Activated T-cell treated with anti-CD3 and anti-CD28 coated beads, Interleukin-2, amount 50 U/mL, for 48 hours (primary cell): ENCODE results near the gene EML6.

Source experiments
- DNase-seq, 2 experiments: peaks; one replicate each; pipeline ENCODE4 v3.0.0-alpha.2; 2020

The EML6 gene

DNA sequence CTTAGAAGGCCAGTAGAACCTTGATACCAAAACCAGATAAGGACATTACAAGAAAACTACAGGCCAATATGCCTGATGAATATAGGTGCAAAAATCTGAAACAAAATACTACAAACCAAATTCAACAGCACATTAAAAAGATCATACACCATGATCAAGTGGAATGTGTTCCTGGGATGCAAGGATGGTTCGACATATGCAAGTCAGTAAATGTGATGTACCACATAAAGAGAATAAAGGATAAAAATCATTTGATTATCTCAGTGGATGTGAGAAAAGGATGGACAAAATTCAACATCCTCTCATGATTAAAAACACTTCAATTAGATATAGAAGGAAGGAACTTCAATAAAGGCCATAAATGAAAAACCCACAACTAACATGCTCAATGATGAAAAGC lies 197.2 kb downstream of the EML6 start:
- no peak for DNase-seq

GRCh38 chr2:54924121-54924520 lies 200.7 kb downstream of the EML6 start:
- DNase-seq, result no peak

- no peak for DNase-seq
Observed at GRCh38 chr2:54925022-54925421, 201.6 kb downstream of the EML6 start.

DNA sequence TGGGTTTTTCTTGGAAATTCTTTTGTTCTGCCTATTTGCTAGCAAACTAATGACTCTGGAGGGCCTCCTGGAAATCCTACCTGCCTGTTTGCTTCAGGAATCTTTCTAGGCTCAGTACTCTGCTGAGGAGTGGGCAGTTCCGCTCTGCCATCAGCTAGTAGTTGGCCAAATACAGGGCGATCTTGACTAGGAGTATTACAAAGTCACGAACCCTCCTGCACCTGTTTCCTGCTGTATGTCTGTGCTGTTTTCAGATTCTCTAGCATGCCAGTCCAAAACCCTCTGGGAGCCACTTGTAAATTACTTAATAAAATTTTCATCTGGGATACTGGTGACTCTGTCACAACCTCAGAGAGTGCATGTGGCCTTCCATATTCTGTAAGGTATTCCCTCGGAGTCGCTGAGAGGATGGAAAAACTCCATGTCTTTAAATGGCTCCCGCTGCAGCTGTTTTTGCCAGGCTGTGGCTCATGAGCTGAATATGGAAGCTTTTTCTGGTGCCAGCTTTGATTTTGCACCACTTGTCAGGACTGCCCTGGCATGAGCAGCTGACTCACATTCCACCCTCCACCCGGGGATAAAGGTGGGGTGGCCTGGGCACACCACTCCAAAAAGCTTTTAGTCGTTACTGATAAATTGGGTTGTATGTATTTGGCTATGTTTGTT lies 203.8 kb downstream of the EML6 start:
- no peak for DNase-seq

DNA sequence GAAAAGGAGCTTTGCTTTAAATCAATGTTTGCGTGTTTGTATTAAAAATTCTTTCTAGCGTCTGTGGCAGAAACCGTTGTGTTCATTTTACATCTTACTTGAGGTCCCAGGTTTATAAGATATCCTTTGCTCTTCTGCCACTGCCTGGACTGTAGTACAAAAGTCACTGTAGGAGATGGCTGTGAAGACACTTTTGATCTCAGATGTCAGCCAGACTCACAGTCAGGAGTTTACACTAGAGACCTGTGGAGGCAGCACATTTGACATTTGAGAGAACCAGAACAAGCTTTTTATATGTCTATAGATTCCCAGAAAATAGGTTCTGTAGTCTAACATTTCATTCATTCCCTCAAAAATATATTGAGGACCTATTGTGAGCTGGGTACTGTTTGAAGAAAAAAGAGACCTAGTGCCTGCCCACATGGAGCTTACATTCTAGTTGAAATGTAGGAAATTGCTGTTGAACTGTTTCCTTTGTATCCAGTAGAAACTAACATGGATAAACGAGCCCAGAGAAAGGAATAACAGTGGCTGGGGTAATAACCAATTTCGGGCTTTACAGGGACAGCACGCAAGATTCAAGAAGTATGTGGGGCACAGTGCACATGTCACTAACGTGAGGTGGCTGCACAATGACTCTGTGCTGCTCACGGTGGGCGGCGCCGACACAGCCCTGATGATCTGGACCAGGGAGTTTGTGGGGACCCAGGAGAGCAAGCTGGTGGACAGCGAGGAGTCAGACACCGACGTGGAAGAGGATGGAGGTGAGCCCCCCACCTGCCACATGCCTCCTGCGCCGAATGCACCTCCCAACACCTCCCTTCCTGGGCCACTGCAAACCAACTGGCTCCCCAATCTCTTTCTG lies 204.5 kb downstream of the EML6 start:
- DNase-seq, result no peak

DNA sequence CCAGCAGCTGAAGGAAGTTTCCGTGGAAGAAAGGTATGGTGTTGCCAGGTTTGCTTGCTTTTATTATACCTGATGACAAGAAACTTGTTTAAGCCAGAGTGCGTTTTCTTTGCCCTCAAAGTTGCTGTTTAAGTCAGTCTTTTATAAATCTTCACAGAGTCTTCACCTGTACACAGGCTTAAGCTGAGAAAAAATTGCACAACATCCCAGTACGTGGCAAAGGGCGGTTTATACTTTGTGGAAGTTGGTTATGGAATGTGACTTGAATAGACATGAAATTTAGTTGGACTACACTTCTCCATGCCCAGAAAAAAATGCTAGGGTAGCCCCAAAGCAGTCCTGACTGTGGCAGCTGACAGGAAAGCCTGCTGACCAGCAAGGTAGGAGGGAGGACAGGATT lies 205.3 kb downstream of the EML6 start:
- DNase-seq, result no peak

DNA sequence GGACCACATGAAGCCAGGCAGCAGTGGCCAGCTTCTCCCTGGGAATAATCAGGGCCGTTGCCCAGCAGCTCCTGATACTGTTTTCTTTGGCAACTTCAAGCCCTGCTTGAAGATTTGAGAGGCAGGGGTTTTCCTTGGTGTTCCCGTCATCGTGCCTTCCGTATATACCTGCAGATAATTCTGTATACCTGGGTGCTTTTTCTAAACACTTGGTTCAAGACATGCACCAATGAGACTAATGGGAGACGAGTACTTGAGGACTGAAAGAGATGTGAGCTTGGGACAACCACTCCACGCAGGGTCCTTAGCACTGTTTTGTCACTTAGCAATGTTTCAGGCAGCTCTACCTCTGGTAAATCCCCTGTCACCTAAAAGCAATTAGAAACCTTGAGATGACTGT lies 208.0 kb downstream of the EML6 start:
- DNase-seq, result no peak

- no peak for DNase-seq
Observed at GRCh38 chr2:54935389-54935788, 211.9 kb downstream of the EML6 start.

- DNase-seq, result no peak
Observed at GRCh38 chr2:54936766-54937165, 213.3 kb downstream of the EML6 start.

GRCh38 chr2:54939446-54940118 lies 216.1 kb downstream of the EML6 start:
- no peak for DNase-seq

DNA sequence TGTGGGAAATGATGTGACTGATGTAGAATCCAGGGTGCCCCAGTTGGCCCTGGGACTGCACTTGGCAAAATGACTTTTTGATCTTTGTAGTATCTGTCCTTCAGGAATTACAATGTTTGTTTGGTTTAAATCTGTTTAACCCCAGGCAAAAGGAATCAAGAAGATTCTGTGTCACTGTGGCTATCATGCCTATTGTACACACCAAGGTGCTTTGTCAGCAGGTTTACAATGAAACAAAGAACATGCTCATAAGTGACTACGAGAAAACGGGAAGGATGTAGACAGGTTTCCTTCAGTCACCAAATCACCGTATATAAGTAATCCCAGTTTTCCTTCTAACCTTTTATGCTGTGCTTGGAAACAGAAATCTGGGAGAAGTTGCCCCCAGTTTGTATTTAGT lies 217.3 kb downstream of the EML6 start:
- DNase-seq, result no peak

DNA sequence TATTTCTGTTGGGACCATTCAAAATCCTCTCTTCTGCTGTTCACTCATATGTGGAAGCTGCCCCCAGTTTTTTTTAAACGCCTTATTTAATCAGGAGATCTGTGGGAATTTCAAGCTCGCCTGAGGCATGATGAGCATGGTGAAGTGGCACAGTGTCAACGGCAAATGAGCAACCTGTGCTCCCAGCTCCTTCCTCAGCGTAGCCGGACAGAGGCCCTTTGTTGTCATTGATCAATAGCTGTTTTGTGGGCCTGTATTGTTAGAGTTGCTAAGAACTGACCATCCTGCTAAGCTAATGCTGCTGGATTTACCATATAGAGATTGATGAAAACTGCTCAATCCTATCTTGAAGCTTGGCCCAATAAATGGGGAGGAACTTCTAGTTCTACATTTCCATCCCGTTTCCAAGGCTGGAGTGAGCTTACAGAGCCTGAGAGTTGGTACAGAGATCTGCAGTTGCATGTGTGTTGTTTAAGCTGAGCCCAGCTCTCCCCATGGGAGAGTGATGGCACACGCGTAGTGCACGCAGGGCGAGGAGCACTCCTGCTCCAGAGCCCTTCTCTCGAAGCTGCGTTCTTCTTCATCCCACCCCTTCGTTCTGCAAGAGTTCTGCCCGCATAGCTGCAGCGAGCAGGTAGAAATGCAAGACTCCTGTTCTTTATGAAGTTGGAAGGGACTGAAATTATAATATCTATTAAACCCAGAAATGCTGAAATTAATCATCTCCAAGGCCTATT lies 218.0 kb downstream of the EML6 start:
- no peak for DNase-seq

GRCh38 chr2:54942373-54942772 lies 218.9 kb downstream of the EML6 start:
- peak in 1 of 2 experiments; percentile 28 for DNase-seq

DNA sequence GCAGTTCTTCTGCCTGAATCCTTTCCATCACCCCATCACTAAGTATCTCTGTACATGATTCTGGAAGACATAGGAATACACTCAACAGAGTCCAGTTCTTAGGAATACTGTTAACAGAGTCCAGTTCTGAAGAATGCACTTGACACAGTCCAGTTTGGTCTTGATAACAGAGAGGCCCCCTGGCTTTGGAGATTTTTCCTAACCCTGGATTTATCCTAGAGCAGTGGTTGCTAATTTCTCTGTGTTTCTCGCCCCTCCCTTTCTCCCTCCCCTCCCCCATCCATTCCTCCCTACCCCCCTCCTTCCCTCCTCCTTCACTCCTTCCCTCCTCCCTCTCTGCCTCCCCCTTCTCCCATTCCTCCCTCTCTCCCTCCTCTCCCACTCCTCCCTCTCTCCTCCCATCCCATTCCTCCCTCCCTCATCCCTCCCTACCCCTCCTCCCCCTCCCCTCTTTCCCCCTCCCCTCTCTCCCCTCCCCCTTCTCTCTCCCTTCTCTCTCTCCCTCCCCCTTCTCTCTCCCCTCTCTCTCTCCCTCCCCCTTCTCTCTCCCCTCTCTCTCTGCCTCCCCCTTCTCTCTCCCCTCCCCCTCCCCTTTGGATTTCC lies 221.4 kb downstream of the EML6 start:
- no peak for DNase-seq

- DNase-seq, result peak; percentile 48 to 49
Observed at GRCh38 chr2:54945391-54946219, 222.1 kb downstream of the EML6 start.

DNA sequence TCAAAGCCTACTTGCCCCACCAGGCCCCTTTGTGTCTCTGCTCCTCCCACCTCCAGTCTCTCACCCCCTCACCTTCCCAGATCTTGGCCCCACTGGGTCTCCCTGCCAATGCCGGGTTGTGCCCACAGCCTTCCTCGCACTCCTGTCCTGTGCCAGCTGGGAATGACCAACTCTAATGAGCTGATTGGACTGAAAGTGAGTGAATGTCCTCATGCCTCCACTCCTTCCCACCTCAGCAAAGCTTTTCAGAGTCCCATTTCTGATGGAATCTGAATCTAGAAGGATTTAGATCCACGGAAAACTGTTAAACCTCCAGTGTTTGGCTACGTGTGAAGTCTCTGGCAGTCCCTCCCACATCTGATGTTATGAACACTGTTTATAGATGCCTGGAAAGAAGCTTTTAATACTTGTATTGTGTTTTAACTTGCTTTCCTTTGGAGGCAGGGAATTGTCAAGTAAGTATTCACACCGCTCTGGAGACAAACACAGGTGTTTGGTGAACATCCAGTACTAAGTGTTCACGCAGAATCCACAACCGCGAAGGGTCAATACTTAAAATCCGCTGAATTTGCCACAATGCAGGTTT lies 222.9 kb downstream of the EML6 start:
- DNase-seq, result no peak

DNA sequence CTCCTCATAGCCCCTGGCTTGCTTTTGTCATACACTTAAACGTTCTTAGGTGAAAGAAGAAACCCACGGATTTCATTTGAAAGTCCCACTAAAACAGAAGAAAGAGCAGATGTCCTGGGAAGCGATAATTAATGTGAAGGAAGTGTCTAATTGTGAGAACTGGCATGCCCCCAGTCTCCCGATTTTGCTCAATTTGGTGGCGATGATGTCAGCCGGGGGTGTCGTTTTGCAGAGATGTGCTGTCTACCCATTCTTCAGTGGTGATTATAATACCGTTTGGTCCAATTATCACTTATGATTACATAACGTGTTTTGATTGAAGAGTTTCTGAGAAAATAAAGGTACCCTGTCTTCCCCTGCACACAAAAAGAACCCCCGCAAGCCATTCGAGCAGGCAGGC lies 223.7 kb downstream of the EML6 start:
- DNase-seq, result no peak

DNA sequence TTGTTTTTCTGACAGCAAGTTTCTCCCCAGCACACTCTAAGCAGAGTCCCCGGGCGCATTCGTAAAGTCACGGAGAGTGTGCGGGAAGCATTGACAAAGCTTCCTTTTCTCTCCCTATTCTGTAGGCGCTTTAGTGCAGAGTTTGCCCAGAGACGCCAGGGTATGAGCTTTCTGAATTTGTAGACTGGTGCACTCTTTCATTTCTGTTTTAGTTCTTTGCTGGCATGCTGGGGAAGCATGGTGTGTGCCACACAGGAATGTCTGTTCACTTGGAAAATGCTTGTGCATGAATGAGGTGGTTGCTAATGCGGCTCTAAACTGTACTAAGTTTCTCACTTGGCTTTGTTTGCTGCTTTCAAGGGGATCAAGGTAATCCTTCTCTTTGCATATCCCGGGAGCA lies 224.2 kb downstream of the EML6 start:
- DNase-seq, result no peak

- DNase-seq, result no peak
Observed at GRCh38 chr2:54948120-54948519, 224.7 kb downstream of the EML6 start.

GRCh38 chr2:54949431-54949830 lies 226.0 kb downstream of the EML6 start:
- no peak for DNase-seq

DNA sequence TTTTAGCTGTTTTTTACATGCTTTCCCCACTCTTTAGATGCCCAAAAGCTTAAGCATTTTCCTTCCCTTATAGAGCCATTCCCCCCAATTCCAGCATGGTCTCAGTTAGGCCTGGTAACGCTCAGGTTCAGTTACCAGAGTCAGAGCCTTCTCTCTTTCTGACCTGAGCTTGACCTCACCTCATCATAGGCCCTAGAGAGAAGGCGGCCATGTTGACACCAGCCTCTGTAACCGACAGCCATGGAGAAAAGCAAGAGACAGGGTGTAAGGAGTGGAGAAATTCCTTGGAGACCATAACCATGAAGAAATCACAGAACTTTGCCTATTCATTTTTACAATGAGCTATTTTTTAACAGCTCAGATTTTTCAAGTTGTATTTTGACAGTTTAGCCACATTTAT lies 227.3 kb downstream of the EML6 start:
- no peak for DNase-seq
